Measurements from ENCODE around the gene PDPK1.

The PDPK1 gene

GRCh38 chr16:2507052-2507659 is 30.7 kb upstream of the PDPK1 start:
- no peak for DNase-seq (ENCODE audit: low read depth in 3 of 3)

DNA sequence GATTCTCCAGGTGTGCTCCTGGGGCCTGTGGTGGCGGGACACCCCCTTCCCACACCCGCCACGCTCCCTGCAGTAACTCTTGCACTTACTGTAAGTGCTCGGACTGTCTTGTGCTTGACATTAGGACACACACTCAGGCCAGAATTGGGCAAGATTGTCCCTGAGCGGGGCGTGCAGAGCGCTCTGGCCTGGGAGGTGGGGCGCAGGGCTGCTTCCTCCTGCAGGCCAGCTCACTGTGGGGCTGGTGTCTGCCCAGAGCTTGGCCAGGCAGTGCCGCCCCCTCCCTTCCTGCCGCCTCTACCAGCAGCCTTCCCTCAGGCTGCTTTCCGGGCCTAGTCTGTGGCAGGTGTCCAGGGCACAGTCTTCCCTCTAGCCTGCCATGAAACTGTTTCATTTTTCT is 30.2 kb upstream of the PDPK1 start:
- DNase-seq (ENCODE audit: low read depth in 3 of 3): no peak

DNA sequence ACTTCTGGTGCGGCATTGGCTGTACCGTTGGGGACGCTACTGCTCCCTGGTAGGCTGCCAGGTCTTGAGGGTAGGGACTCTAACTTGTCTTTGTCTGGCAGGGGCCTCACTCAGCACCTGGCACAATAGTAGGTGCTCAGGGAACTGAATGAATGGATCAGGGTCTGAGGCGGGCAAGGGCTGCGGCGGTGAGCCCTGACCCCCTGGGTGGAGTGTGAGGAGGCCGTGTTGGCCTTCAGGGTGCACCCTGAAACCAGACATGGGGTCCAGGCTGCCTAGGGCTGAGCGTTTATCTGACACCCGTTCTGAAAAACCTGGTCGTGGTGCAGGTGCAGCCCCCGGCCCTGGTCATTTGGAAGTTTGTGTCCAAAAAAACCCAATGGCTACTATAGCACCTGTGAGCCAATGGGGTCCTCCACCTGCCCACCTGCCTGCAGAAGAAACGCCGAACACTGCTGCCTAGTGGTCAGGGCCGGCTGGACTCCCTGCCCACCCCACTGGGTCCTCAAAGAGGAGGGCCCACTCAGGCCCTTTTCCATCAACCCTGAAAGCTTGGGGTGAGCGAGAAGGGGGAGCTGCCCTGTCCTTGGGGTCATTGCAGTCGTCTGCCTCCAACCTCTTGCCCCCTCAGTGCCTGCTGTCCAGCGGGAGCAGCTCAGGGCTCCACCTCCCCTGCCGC is 29.0 kb upstream of the PDPK1 start:
- DNase-seq (ENCODE audit: low read depth in 3 of 3): no peak

- no peak for DNase-seq (ENCODE audit: low read depth in 3 of 3)
Measured at GRCh38 chr16:2511128-2511800, 26.6 kb upstream of the PDPK1 start.

DNA sequence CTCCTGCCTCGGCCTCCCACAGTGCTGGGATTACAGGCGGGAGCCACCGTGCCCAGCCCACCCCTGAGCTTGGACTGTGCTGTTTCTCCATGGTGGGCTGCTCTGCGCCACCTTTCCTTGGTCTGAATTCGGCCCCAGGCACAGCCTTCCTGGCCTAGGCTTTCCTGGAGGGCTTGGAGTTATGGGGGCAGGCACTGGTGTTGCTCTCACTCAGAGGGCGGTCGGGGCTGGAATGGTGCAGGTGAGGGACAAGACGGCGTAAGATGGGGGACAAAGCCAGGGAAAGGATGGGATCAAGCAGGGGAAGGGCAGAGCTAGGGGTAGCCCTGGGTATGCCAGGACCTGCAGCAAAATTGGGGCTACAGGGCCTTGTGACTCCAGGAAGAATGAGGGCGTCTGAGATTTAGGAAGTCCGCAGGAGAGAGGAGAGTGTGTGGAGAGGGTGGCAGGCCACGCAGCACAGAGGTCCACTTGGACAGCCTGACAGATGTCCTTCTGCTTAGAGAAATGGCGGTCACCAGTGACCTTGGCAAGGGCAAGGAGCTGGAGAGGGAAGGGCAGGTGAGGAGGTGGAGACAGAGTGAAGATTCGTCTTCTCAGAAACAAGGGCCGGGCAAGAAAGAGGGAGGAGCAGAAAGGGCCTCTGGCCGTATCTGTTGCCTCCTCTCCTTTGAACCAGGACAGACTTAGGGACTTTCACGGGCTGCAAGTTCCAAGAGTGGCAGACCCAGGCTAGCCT is 25.7 kb upstream of the PDPK1 start:
- DNase-seq (ENCODE audit: low read depth in 3 of 3): no peak

GRCh38 chr16:2512735-2513404 is 25.0 kb upstream of the PDPK1 start:
- DNase-seq (ENCODE audit: low read depth in 3 of 3): no peak

DNA sequence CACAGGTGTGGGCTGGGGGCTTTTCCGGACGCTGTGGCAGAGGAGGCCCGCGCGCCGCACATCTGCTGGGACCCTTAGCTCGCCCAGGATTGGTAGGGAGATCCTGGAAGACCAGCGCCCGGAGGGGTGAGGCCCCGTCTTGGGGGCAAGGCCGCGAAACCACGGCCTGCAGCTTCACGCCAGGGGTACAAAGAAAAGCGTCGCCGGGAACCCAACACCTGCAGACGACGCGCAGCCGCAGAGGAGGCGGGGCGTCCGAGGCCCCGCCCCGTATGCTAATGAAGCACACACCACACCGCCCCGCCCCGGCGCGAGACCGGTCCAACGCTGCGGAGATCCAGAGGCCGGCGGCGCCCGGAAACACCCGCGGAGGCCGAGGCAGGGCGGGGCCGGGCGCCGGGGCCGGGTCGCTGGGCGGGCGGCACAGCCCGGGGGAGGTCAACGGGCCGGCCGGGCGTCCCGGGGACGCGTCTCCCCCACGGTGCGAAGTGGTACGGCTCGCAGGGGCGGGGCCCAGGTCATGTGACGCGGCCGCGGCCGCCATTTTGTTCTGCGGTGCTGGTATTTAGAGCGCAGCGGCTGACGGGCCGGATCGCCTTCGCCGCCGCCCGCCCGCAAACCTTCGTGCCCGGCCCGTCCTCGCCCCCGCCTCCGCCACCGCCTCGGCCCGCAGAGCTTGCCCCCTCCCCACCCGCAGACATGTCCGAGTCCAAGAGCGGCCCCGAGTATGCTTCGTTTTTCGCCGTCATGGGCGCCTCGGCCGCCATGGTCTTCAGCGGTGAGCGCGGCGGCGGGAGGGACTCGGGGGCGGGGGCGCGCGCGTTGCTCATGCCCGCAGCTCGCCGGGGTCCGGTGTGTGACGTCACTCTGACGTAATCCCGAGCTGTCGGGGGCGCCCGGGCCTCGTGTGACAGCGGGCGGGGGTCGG is 24.2 kb upstream of the PDPK1 start, which contains the start of gene ATP6V0C:
ATP6V0C (plus strand) TSS at position 548 of the 928 bp plus-strand sequence; CDS start at position 700, 152 bp downstream.
- peak; percentile 77 to 86 (median 79) for DNase-seq (ENCODE audit: low read depth in 3 of 3)

DNA sequence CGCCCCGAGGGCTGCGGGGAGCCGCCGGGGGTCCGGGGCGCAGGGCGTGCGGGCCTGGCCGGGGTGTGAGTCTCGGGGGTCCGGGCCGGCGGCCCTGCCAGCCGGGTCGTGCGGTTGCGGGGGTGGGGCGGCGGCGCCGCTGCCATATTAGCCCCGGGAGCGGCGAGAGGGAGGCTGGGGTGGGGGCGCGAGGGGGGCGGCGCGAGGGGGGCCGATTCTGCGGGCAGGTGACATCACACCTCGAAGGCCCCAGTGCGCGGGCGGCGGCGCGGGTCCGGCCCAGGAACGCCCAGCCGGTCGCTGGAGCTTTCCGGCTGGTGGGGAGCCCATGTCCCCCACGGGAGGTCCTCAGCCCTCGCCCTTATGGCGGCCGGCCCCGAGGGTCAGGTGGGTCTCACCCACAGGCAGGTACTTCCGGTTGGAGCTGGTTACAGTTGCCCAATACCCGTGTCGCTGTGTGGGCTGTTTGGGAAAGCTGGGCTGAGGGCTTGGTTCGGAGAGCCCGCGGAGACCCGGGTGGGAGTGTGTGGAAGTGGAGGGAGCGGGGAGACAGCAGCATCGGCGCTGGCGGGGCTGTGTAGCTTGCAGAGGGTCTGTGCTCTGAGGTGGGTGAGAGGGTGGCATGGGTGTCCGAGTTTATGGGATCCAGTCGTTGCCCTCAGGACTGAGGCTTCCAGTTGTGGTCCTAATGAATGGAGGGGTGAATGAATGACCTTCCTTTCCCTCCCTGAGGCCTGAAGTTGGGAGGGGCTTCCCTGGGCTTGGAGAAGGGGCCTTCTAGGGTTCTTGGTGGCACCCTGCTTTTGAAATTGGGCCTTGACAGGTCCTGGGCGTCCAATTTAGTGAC is 23.3 kb upstream of the PDPK1 start:
- peak in 1 of 3 experiments; percentile 24 for DNase-seq (ENCODE audit: low read depth in 3 of 3)

- no peak for DNase-seq (ENCODE audit: low read depth in 3 of 3)
Measured at GRCh38 chr16:2515180-2515851, 22.5 kb upstream of the PDPK1 start.

DNA sequence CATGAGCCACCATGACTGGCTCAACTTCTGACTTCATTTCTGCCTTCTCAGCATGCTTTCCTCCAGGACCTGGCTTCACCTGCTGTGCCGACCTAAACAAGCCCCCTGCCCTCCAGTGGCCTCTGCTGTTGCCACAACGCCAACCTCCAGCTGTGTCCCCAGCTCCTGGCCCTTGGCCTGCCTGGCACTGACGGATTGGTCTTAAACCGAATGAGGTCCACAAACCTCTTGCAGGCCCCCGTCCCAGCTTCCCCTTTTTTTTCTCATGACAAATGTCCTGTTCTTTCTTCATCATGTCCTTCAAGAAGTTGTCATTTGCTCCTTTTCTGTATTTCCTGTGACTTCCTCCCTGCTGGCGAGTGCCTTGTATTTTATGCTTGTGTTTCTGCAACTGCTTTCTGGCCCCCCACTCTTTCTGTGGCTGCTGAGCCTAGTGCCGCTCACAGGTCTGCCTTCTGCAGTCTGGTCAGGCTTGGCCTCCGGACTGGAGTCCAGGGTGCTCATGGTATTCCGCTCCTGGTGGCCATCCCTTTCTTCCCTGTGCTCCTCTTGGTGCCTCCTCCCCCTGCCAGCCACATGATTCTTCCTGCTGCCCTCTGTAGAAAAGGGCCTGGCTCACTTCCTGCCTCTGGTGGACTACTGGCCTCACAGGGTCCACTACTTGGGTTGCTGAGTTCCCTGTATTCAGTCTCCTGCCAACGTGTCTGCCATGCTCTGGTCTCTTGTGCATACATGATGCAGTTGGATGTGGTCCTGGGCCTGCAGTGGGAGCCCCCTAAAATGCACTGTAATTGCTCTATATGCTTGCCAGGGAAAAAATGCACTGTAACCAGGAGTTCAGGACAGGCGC is 21.2 kb upstream of the PDPK1 start:
- no peak for DNase-seq (ENCODE audit: low read depth in 3 of 3)

- no peak for DNase-seq (ENCODE audit: low read depth in 3 of 3)
Measured at GRCh38 chr16:2517954-2518605, 19.7 kb upstream of the PDPK1 start.

DNA sequence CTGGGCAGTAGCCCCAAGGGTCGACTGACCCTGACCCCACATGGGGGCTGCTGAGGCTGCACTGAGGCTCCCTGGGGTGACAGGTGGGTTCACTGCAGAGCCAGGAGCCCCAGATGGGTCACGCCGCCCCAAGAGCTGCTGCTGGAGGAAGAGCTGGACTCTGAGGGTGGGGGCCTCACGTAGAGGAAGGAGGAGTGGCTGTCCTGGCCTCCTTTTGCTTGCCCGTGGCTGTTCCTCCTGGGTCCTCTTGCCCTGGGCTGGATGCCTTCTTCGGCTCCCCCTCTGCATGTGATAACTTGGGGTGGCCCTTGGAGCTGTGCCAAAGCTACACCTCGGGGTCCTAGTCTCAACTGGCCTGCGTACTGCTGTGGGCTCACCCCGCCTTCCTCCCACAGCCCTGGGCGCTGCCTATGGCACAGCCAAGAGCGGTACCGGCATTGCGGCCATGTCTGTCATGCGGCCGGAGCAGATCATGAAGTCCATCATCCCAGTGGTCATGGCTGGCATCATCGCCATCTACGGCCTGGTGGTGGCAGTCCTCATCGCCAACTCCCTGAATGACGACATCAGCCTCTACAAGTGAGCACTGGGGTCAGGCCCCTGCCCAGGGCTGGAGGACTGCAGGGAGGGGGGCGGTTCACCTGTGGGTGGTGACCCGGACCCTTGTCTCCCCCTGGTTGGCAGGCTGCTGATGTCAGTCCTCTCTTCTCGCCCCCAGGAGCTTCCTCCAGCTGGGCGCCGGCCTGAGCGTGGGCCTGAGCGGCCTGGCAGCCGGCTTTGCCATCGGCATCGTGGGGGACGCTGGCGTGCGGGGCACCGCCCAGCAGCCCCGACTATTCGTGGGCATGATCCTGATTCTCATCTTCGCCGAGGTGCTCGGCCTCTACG is 18.8 kb upstream of the PDPK1 start:
- DNase-seq (ENCODE audit: low read depth in 3 of 3): no peak

- DNase-seq (ENCODE audit: low read depth in 3 of 3): no peak
Measured at GRCh38 chr16:2519711-2520080, 18.1 kb upstream of the PDPK1 start.

DNA sequence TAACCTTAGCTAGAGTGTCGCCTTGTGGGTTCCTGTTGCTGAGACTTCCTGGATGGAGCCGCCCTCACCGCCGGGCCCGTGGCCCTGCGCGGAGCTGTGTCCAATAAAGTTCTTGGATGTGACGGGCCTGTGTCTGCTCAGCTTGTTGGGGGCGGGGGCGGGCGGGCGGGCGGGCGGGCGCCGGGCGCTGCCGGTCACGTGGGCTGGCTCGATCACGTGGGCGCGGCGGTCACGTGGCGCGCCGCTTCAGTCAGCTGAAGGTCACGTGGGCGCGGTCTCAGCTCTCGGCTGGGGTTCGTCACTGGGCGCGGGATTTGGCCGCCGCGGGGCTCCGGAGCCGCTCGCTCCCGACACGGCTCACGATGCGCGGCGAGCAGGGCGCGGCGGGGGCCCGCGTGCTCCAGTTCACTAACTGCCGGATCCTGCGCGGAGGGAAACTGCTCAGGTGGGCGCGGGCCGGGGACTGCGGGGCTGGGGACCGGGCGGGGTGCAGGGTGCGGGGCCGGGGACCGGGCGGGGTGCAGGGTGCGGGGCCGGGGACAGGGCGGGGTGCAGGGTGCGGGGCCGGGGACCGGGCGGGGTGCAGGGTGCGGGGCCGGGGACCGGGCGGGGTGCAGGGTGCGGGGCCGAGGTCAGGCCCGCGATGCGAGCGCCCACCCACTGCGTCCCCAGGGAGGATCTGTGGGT is 17.6 kb upstream of the PDPK1 start, which contains the start of gene AMDHD2:
AMDHD2 (plus strand) TSS at position 275 of the 687 bp plus-strand sequence; CDS start at position 363, 88 bp downstream.
- peak; percentile 73 to 86 (median 76) for DNase-seq (ENCODE audit: low read depth in 3 of 3)

DNA sequence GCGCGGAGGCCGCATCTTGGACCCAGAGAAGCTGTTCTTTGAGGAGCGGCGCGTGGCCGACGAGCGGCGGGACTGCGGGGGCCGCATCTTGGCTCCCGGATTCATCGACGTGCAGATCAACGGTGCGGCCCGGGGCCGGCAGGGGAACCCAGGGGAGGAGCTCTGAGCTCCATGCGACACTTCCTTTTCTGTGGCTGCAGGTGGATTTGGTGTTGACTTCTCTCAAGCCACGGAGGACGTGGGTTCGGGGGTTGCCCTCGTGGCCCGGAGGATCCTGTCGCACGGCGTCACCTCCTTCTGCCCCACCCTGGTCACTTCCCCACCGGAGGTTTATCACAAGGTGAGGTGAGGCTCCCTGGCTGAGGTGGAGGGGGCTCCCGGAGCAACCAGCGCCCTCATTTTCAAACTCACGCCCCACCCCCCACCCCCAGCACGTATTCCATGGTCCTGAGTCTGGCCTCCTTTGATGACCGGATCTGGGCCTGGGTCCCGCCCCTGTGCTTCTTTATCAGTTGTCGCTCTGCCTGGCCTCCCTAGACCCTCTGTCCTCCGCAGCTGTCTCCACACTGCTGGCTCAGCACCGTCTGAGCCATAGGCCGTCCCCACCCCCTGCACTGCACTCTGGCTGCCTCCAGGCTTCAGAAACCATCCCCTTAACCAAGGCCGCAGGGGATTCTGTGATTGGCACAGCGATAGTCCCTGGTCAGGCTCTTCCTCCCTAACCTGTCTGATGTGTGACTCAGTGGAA is 16.9 kb upstream of the PDPK1 start:
- DNase-seq (ENCODE audit: low read depth in 3 of 3): peak in 1 of 3 experiments; percentile 35
